Myocyte (in vitro differentiated cells): Measurements from ENCODE around the gene OR4F17. TPM values are rescaled to one million over a fixed set of nuclear protein-coding genes. Genes with fewer than 3 reads are reported as not detected.
"Not testable (repeated sequence)": the region's sequence is repeated elsewhere in the genome, so short reads cannot be mapped to it uniquely, and the experiment has no call there.

Experiments
- DNase-seq: peaks from one replicate; pipeline ENCODE4 v3.0.0-alpha.2; 2012; ENCODE audit warnings: low read depth
- polyA plus RNA-seq: library from polyadenylated mRNA; unstranded; fragments of >200 nt; gene quantifications from one replicate; pipeline ENCODE4 v1.2.1, GENCODE V29; 2012; ENCODE audit warnings: missing spikeins
- total RNA-seq: library from RNA; depleted of rRNA; stranded (reverse); fragments of >200 nt; gene quantifications from 2 replicates; pipeline ENCODE4 v1.2.3, GENCODE V29; 2014

Gene OR4F17, protein sequence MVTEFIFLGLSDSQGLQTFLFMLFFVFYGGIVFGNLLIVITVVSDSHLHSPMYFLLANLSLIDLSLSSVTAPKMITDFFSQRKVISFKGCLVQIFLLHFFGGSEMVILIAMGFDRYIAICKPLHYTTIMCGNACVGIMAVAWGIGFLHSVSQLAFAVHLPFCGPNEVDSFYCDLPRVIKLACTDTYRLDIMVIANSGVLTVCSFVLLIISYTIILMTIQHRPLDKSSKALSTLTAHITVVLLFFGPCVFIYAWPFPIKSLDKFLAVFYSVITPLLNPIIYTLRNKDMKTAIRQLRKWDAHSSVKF
- total RNA-seq = not detected in 2 replicates
- not detected for polyA plus RNA-seq

DNA sequence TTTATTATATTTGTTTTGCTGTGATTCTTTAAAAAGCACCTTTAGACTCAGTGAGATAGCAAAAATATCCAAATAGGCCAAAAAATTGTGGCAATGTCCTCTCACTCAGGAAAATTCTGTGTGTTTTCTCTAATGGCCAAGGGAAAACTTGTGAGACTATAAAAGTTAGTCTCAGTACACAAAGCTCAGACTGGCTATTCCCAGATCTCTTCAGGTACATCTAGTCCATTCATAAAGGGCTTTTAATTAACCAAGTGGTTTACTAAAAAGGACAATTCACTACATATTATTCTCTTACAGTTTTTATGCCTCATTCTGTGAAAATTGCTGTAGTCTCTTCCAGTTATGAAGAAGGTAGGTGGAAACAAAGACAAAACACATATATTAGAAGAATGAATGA lies at the start of gene OR4F17:
TSS of gene OR4F17 (plus strand) at position 301 of the 400 bp plus-strand sequence. CDS start 3,575 bp downstream, outside the sequence.
- DNase-seq = not testable (repeated sequence)

DNA sequence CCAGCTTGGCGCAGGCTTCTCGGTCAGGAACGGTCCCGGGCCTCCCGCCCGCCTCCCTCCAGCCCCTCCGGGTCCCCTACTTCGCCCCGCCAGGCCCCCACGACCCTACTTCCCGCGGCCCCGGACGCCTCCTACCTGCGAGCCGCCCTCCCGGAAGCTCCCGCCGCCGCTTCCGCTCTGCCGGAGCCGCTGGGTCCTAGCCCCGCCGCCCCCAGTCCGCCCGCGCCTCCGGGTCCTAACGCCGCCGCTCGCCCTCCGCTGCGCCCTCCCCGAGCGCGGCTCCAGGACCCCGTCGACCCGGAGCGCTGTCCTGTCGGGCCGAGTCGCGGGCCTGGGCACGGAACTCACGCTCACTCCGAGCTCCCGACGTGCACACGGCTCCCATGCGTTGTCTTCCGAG lies 36.1 kb upstream of the OR4F17 start:
- DNase-seq = not testable (repeated sequence)

DNA sequence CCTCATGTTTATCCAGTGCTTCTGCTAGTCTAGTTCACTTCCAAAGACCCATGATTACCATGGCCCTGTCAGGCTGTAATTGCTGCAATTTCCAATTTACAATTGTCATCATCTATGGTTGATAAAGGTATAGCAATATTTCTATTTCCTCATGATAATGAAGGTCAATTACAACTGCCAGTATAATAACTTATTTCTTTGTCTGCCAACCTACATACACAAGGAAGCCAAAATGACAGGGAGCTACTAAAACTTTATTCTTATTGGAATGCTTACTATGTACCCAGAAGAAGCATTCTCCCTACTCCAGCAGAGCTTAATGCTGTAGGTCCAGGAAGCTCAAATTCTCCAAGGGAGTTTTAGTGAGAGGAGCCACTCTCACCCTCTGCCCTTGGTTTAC lies 24.0 kb upstream of the OR4F17 start:
- not testable (repeated sequence) for DNase-seq

DNA sequence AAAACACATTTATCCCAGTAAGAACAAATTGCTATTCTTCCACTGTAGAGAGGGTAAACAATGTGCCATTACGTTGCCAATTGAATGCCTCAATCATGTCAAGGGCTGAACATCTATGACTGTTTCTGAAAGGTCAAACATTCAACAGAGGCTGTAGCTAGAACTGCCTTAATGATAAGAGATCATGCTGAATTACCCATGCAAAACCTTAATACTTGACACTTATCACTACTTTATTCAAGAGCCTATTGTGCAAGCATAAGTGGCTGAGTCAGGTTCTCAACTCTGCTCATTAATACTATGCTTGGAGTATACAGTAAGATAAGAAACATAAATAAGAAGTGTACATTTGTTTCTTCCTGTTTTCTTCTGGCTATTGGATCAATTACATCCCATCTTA lies 23.3 kb upstream of the OR4F17 start:
- DNase-seq = not testable (repeated sequence)

DNA sequence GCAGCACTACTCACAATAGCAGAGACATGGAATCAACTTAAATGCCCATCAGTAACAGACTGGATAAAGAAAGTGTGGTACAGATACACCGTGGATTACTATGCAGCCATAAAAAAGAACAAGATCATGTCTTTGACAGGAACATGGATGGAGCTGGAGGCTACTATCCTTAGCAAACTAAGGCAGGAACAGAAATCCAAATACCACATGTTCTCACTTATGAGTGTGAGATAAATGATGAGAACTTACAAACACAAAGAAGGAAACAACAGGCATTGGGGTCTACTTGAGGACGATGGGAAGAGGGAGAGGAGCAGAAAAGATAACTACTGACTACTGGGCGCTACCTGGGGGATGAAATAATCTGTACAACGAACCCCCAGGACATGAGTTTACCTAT lies 16.2 kb upstream of the OR4F17 start:
- DNase-seq = not testable (repeated sequence)

DNA sequence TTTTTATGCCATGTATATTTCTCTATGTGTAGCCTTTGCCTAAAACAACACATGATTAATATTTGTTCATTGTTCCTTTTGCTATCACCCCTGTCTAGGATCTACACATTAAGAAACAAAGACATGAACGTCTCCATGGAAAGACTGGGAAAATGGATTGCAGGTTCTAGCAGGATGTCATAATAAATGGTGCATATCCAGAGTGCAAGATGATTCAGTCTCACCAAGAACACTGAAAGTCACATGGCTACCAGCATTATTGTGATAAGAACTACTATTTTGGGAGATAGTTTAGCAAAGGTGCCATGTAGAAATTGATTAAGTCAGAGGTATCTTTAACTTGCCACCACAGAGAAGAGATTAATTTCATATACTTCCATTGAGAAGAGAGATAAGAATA lies 12.1 kb upstream of the OR4F17 start:
- DNase-seq = not testable (repeated sequence)

DNA sequence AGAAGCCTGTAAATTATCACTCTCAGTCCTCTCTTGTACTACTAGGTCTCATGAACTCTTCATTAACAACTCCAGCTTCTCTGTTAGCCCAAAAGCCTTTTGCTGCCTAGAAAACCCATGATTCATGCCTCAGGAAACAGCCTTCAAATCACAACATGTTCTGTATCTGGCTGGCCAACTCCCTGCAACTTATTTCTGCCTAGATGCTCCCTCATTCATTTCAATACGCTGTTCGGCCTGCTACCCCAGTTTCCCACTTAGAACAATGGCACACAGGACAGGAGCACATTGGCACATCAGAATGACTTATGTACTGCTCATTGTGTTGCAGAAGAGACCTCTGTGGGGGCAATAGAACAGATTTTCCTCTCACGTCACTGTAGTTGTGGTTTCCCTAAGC lies 9.3 kb upstream of the OR4F17 start:
- DNase-seq = not testable (repeated sequence)

DNA sequence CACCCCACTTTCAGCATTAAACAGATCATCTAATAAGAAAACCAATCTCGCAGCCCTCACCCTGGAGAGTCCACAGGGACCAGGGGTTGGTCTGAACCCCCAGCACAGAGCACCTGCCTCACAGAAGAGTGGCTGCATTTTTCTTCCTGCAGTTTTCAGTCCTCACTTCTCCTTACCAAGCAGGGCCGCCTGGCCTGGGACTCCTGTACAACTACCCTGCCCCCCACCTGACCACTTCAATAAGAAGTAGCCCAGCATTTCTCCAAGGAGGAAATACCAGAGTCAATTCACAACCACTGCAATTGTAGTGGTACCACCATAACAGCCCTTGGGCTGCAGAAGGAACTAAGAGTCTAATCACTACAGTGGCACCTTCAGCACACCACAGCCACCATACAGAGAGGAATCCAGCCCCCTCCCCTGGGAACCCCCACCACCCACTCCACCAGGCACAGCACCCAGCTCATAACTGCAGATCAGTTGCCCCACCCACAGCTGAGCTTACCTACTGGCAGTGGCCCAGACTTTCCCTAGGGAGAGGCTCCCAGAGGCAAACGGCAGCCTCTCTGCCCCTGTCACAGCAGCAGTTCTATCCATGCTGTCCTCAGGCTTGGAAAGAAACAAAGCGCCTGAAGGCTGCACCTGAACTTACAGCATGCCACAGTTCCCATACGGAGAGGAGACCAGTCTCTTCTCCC lies 13.7 kb downstream of the OR4F17 start:
- not testable (repeated sequence) for DNase-seq

Other genes starting within 250 kb of the OR4F17 start
- gene PLPP2, start 184.3 kb downstream of the OR4F17 start, total RNA-seq = 0.05 TPM in 1 of 2 replicates, not detected in the other
- gene MIER2, start 237.7 kb downstream of the OR4F17 start, total RNA-seq = 16.0 and 28.1 TPM in 2 replicates